Measurements from ENCODE around the gene SMCR8.
A peak's percentile ranks its signal among the peaks of the same experiment; 100 is the strongest.
"Not testable (repeated sequence)": the region's sequence is repeated elsewhere in the genome, so short reads cannot be mapped to it uniquely, and the experiment has no call there.

SMCR8 gene

GRCh38 chr17:18314731-18315561, at the start of gene SMCR8, which contains the start of gene TOP3A:
Gene SMCR8, plus strand, starts transcription at chr17:18315293. Its CDS starts 497 bp downstream, at chr17:18315790.
Gene TOP3A, minus strand, starts transcription at chr17:18314994. Its CDS starts 216 bp downstream, at chr17:18314778.
- DNase-seq: peak; percentile 94

GRCh38 chr17:18267366-18267765, 47.7 kb upstream of the SMCR8 start:
- DNase-seq: no peak

- DNase-seq: no peak
Observed at GRCh38 chr17:18267927-18268711, 47.0 kb upstream of the SMCR8 start.

- DNase-seq: no peak
Observed at GRCh38 chr17:18270046-18270931, 44.8 kb upstream of the SMCR8 start.

GRCh38 chr17:18277076-18277475, 38.0 kb upstream of the SMCR8 start:
- no peak for DNase-seq

GRCh38 chr17:18278867-18279266, 36.2 kb upstream of the SMCR8 start:
- DNase-seq: no peak

- no peak for DNase-seq
Observed at GRCh38 chr17:18280249-18280648, 34.8 kb upstream of the SMCR8 start.

- DNase-seq: no peak
Observed at GRCh38 chr17:18280766-18281371, 34.2 kb upstream of the SMCR8 start.

- no peak for DNase-seq
Observed at GRCh38 chr17:18281788-18282187, 33.3 kb upstream of the SMCR8 start.

GRCh38 chr17:18285296-18285695, 29.8 kb upstream of the SMCR8 start:
- DNase-seq: no peak

- no peak for DNase-seq
Observed at GRCh38 chr17:18291718-18292540, 23.2 kb upstream of the SMCR8 start.

GRCh38 chr17:18298061-18298460, 17.0 kb upstream of the SMCR8 start:
- DNase-seq: not testable (repeated sequence)

- DNase-seq: no peak
Observed at GRCh38 chr17:18300725-18301480, 14.2 kb upstream of the SMCR8 start.

- not testable (repeated sequence) for DNase-seq
Observed at GRCh38 chr17:18303206-18303605, 11.9 kb upstream of the SMCR8 start.

- no peak for DNase-seq
Observed at GRCh38 chr17:18309202-18309601, 5.9 kb upstream of the SMCR8 start.

- DNase-seq: peak; percentile 32
Observed at GRCh38 chr17:18314059-18314730, 898 bp upstream of the SMCR8 start.

- peak; percentile 60 for DNase-seq
Observed at GRCh38 chr17:18315562-18315922, 449 bp downstream of the SMCR8 start.

GRCh38 chr17:18315961-18316360, 868 bp downstream of the SMCR8 start:
- no peak for DNase-seq

- no peak for DNase-seq
Observed at GRCh38 chr17:18318117-18318516, 3.0 kb downstream of the SMCR8 start.

GRCh38 chr17:18318771-18319450, 3.8 kb downstream of the SMCR8 start:
- DNase-seq: no peak

Data from OCI-M1 (cell line).